ENCODE measurements around the gene DHX38. TPM values are rescaled to one million over a fixed set of nuclear protein-coding genes. Genes with fewer than 3 reads are reported as not detected.

DHX38 gene
- total and polyA plus RNA-seq, 4 experiments from 2014 or later = 16.9 to 120 (median 76.0) TPM

DNA sequence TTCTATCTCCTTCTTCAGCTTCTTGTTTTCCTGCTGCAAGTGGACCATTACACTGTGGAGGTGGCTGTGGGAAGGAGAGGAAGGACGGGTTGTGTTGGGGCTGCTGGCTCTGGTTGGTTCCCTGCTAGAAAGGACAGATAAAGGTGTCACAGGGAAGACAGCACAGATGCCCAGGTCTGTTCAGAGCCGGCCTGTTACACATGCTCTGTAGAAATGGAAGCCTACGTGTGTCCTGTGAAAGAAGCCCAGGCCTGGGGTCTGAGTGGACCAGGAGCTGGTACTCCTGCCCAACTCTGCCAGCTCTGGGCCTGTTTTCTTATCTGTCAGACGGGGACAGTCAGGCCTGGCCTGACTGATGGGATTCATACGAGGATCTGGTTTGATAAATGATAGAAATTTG is 26.4 kb downstream of the DHX38 start:
- Histone ChIP-seq H3K4me1 (ENCODE audit: insufficient read depth, low read length) (no peaks in the 10 kb centered on the region), H3K9me3 (ENCODE audit: control insufficient read depth in 1 of 2, low read length in 2 of 2) (no peaks in the 10 kb centered on the region), H3K4me3 (ENCODE audit: low read length in 2 of 2) (no peak overlapping the region), H3K27me3 (ENCODE audit: insufficient read depth, low read length) (no peaks in the 10 kb centered on the region), H3K36me3 (ENCODE audit: insufficient read depth, low read length) (no peaks in the 10 kb centered on the region), H3K27ac (ENCODE audit: low read depth, low read length) (no peak overlapping the region)
- no peaks in the 10 kb centered on the region for H3K27me3 Mint-ChIP-seq
- no peak for DNase-seq
- CTCF ChIA-PET (ENCODE audit: partially characterized antibody) = interaction anchor here (3.4 kb wide), 1 partner anchor 8 kb away, joined by 11 read pairs; no protein-coding TSS in a partner anchor
- POLR2A ChIA-PET (ENCODE audit: partially characterized antibody) = no interaction called here
- no peaks in the 10 kb centered on the region for H3K4me1 Mint-ChIP-seq
- H3K9me3 Mint-ChIP-seq = no peaks in the 10 kb centered on the region
- intact Hi-C loops (cut with micrococcal nuclease) = no loop called here
- H3K36me3 Mint-ChIP-seq = peaks cover 0 to 2% of the 10 kb centered on the region in 2 donors
- no peak overlapping the region for H3K4me3 Mint-ChIP-seq
- no peak overlapping the region for H3K27ac Mint-ChIP-seq

DNA sequence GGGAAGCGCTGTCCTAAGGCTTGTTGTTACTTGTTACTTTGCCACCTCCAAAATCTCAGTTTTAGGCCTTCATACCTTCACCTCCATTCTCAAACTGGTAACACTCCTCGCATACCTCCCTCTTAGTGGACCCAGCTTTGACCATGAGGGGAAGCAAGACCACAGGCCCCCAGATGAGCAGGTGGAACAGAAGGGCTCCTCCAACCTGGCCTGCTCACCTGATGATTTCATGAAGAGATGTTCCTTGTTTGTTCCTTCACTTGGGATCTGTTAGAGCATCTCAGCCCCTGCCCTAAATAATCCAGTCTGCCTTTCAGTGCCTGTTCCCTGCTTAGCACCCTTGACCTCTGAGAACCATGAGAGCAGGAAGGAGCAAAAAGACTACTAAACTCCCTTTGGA is 28.7 kb downstream of the DHX38 start:
- ChIA-PET POLR2A (ENCODE audit: partially characterized antibody) (interaction anchor here (0.6 kb wide), 1 partner anchor 26 kb away, joined by 4 read pairs; no protein-coding TSS in a partner anchor), CTCF (ENCODE audit: partially characterized antibody) (interaction anchor here (1.2 kb wide), 1 partner anchor 9 kb away, joined by 3 read pairs; no protein-coding TSS in a partner anchor)
- Histone ChIP-seq H3K4me1 (ENCODE audit: insufficient read depth, low read length) (no peaks in the 10 kb centered on the region), H3K36me3 (ENCODE audit: insufficient read depth, low read length) (no peaks in the 10 kb centered on the region), H3K27me3 (ENCODE audit: insufficient read depth, low read length) (no peaks in the 10 kb centered on the region), H3K9me3 (ENCODE audit: control insufficient read depth in 1 of 2, low read length in 2 of 2) (no peaks in the 10 kb centered on the region), H3K4me3 (ENCODE audit: low read length in 2 of 2) (no peak overlapping the region), H3K27ac (ENCODE audit: low read depth, low read length) (no peak overlapping the region)
- Mint-ChIP-seq H3K4me1 (no peaks in the 10 kb centered on the region), H3K27me3 (no peaks in the 10 kb centered on the region), H3K36me3 (no peaks in the 10 kb centered on the region), H3K9me3 (no peaks in the 10 kb centered on the region), H3K27ac (peak overlapping the region in 1 of 7 donors; percentile 9), H3K4me3 (no peak overlapping the region)
- DNase-seq = no peak
- intact Hi-C loops (cut with micrococcal nuclease) = no loop called here

DNA sequence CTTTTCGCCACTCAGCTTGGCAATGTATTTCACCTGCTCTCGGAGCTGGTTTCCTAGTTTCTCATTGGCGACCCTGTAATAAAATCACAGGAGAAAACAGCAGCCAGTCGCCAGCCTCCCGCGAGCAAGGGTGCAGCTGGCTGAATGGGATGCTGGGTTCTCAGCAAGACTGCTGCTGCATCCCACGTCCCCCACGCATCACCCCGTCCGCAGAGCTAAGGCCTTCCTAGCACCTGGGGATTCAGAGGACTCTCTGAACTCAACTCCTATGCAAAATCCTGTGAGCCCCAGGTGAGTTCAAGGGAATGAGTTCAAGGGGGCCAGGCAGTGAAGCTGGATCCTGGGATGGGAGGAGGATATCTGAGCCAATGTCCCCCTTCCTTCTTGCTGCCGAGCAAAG is 29.3 kb downstream of the DHX38 start:
- Histone ChIP-seq H3K4me1 (ENCODE audit: insufficient read depth, low read length) (no peaks in the 10 kb centered on the region), H3K36me3 (ENCODE audit: insufficient read depth, low read length) (no peaks in the 10 kb centered on the region), H3K27me3 (ENCODE audit: insufficient read depth, low read length) (no peaks in the 10 kb centered on the region), H3K9me3 (ENCODE audit: control insufficient read depth in 1 of 2, low read length in 2 of 2) (no peaks in the 10 kb centered on the region), H3K4me3 (ENCODE audit: low read length in 2 of 2) (no peak overlapping the region), H3K27ac (ENCODE audit: low read depth, low read length) (no peak overlapping the region)
- H3K4me1 Mint-ChIP-seq = no peaks in the 10 kb centered on the region
- intact Hi-C loops (cut with micrococcal nuclease) = no loop called here
- no peak overlapping the region for H3K4me3 Mint-ChIP-seq
- H3K27me3 Mint-ChIP-seq = no peaks in the 10 kb centered on the region
- no peak for DNase-seq
- CTCF ChIA-PET (ENCODE audit: partially characterized antibody) = interaction anchor here (1.2 kb wide), 1 partner anchor 9 kb away, joined by 3 read pairs; no protein-coding TSS in a partner anchor
- no peaks in the 10 kb centered on the region for H3K9me3 Mint-ChIP-seq
- H3K27ac Mint-ChIP-seq = no peak overlapping the region
- no peaks in the 10 kb centered on the region for H3K36me3 Mint-ChIP-seq
- POLR2A ChIA-PET (ENCODE audit: partially characterized antibody) = interaction anchor here (0.6 kb wide), 1 partner anchor 25 kb away, joined by 4 read pairs; no protein-coding TSS in a partner anchor

DNA sequence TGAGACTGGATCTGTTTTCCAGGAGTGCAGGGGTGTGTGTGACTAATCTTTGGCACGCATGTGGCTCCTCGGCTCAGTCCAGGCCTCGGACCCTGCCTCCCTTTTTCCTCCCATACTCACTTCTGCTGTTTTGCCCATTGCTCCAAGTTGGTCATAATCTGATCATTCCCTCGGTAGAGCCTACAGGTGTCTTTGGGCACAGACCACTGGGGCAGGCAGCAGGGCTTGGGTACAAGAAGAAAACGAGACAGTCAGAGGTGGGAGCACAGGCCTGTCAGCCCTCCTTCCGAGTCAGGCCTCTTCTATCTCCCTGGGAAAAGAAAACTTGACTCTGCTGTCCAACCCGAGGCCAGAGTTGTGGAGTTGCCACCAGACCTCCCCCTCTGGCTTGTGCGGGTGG is 29.8 kb downstream of the DHX38 start:
- ChIA-PET CTCF (ENCODE audit: partially characterized antibody) (interaction anchor here (1.2 kb wide), 1 partner anchor 10 kb away, joined by 3 read pairs; no protein-coding TSS in a partner anchor), POLR2A (ENCODE audit: partially characterized antibody) (no interaction called here)
- intact Hi-C loops (cut with micrococcal nuclease) = no loop called here
- Mint-ChIP-seq H3K27ac (no peak overlapping the region), H3K4me3 (no peak overlapping the region), H3K9me3 (no peaks in the 10 kb centered on the region), H3K4me1 (no peaks in the 10 kb centered on the region), H3K27me3 (no peaks in the 10 kb centered on the region), H3K36me3 (no peaks in the 10 kb centered on the region)
- Histone ChIP-seq H3K4me3 (ENCODE audit: low read length in 2 of 2) (no peak overlapping the region), H3K9me3 (ENCODE audit: control insufficient read depth in 1 of 2, low read length in 2 of 2) (no peaks in the 10 kb centered on the region), H3K27me3 (ENCODE audit: insufficient read depth, low read length) (no peaks in the 10 kb centered on the region), H3K27ac (ENCODE audit: low read depth, low read length) (no peak overlapping the region), H3K4me1 (ENCODE audit: insufficient read depth, low read length) (no peaks in the 10 kb centered on the region), H3K36me3 (ENCODE audit: insufficient read depth, low read length) (no peaks in the 10 kb centered on the region)
- no peak for DNase-seq

DNA sequence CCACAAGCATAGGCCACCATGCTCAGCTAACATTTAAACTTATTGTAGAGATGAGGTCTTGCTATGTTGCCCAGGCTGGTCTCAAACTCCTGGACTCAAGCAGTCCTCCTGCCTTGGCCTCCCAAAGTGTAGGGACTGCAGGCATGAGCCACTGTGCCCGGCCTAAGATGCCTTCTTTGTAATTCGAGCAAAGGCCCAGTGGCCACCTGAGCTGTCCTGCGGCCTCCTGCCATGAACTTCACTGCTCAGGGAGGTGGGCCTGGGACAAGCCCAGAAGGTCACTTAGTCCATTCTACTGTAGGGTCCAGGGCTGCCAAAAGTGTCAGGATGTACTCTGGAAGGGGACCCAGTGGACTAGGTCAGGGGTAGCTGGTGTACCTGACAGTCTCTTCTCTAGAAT is 30.5 kb downstream of the DHX38 start:
- CTCF ChIA-PET (ENCODE audit: partially characterized antibody) = interaction anchor here (1.0 to 1.8 kb wide), 14 partner anchors 10 to 1983 kb away, joined by 3 to 11 read pairs (median 4); no protein-coding TSS in a partner anchor
- Histone ChIP-seq H3K36me3 (ENCODE audit: insufficient read depth, low read length) (no peaks in the 10 kb centered on the region), H3K9me3 (ENCODE audit: control insufficient read depth in 1 of 2, low read length in 2 of 2) (no peaks in the 10 kb centered on the region), H3K4me3 (ENCODE audit: low read length in 2 of 2) (no peak overlapping the region), H3K4me1 (ENCODE audit: insufficient read depth, low read length) (no peaks in the 10 kb centered on the region), H3K27me3 (ENCODE audit: insufficient read depth, low read length) (no peaks in the 10 kb centered on the region), H3K27ac (ENCODE audit: low read depth, low read length) (no peak overlapping the region)
- no peak overlapping the region for H3K4me3 Mint-ChIP-seq
- H3K9me3 Mint-ChIP-seq = no peaks in the 10 kb centered on the region
- no peak overlapping the region for H3K27ac Mint-ChIP-seq
- no peaks in the 10 kb centered on the region for H3K4me1 Mint-ChIP-seq
- no peaks in the 10 kb centered on the region for H3K36me3 Mint-ChIP-seq
- intact Hi-C loops (cut with micrococcal nuclease) = no loop called here
- DNase-seq = no peak
- POLR2A ChIA-PET (ENCODE audit: partially characterized antibody) = no interaction called here
- no peaks in the 10 kb centered on the region for H3K27me3 Mint-ChIP-seq

DNA sequence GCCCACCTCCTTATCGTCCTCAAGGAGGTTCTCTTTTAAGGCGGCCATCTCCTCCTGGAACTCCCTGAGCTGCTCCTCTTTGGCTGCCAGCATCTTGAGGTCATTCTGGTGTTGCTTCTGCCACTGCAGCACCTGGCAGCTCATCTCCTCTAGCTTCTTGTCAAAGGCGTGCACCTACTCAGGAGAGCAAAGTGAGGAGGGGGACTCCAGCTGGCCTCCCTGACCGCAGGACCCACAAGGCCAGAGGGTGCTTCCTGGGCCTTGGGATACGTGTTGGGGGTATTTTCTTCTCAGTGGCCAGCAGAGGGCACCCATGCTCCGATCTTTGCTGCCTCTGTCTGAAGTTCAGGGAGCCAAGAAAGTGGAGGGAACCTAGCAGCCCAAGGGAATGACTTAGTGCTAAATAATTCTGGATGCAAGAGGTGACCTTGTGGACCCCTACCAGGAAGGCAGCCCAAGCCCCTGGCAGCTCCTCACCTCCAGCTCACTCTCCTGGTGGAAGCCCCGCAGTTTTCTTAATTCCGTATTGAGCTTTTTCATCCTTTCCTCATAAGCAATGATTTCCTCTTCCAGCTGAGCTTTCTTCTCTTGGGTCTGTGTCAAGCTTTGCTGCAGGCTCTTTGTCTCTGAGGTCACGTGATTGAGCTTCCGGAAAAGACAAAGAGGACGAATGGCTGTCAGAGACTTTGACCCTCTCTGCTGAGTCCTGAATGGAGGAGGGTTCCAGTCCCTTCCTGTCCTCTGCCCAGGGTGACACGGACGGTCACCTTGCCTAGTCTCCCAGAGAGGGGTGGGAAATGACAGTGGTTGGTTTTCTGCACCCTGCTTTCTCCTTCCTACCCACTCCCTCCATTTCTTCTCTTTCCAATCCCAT is 31.4 kb downstream of the DHX38 start:
- Mint-ChIP-seq H3K4me1 (no peaks in the 10 kb centered on the region), H3K36me3 (no peaks in the 10 kb centered on the region), H3K9me3 (no peaks in the 10 kb centered on the region), H3K4me3 (no peak overlapping the region), H3K27me3 (no peaks in the 10 kb centered on the region), H3K27ac (no peak overlapping the region)
- POLR2A ChIA-PET (ENCODE audit: partially characterized antibody) = no interaction called here
- DNase-seq = peak; percentile 38 to 59 (median 45)
- H3K4me1 ChIP-seq (ENCODE audit: insufficient read depth, low read length) = no peaks in the 10 kb centered on the region
- H3K36me3 ChIP-seq (ENCODE audit: insufficient read depth, low read length) = no peaks in the 10 kb centered on the region
- CTCF ChIA-PET (ENCODE audit: partially characterized antibody) = interaction anchor here (0.8 to 1.8 kb wide), 19 partner anchors 9 to 1982 kb away, joined by 3 to 11 read pairs (median 3); no protein-coding TSS in a partner anchor
- no peak overlapping the region for H3K4me3 ChIP-seq (ENCODE audit: low read length in 2 of 2)
- intact Hi-C loops (cut with micrococcal nuclease) = loop anchor here (5.0 kb wide), 1 partner anchor 1752 kb away; no protein-coding TSS in a partner anchor
- H3K27me3 ChIP-seq (ENCODE audit: insufficient read depth, low read length) = no peaks in the 10 kb centered on the region
- no peak overlapping the region for H3K27ac ChIP-seq (ENCODE audit: low read depth, low read length)
- no peaks in the 10 kb centered on the region for H3K9me3 ChIP-seq (ENCODE audit: control insufficient read depth in 1 of 2, low read length in 2 of 2)

DNA sequence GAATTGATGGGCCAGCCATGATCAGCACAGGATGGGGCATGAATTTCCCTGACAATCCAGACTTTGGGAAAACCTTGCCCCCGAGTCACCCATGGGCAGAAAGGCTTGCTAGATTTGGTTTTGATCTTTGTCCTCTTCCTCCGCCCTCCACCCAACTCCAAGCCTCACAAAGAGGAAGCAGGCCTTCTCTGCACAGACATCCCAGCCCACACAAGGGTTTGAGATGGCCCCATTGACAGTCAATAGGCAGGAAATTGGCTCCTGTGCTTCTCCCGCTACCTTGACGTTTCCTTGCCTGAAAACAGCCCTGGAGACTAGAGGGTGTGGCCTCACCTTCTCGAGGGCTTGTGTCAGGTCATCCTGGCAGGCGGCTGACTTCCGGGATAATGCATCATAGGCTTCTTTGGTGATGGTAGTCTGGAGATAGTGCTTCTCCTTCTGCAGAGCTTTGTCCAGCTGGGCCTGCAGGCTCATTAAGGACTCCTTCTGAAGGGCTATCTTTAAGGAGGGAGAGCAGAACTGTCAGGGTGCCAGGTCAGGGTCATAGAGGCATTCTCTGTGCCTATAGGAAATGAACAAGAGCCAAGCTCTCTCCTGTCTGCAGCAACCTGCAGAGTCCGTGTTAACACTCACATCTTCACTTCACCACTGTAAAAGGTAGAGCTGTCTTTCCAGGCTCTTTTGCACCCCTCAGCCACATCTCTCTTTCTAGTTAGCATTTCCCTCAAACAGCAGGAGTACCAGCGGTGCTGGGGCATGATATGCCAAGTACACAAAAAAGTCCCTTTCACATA is 32.2 kb downstream of the DHX38 start:
- Histone ChIP-seq H3K9me3 (ENCODE audit: control insufficient read depth in 1 of 2, low read length in 2 of 2) (no peaks in the 10 kb centered on the region), H3K4me3 (ENCODE audit: low read length in 2 of 2) (no peak overlapping the region), H3K27ac (ENCODE audit: low read depth, low read length) (no peak overlapping the region), H3K36me3 (ENCODE audit: insufficient read depth, low read length) (no peaks in the 10 kb centered on the region), H3K27me3 (ENCODE audit: insufficient read depth, low read length) (no peaks in the 10 kb centered on the region), H3K4me1 (ENCODE audit: insufficient read depth, low read length) (no peaks in the 10 kb centered on the region)
- CTCF ChIA-PET (ENCODE audit: partially characterized antibody) = interaction anchor here (0.9 to 1.8 kb wide), 15 partner anchors 8 to 1981 kb away, joined by 3 to 11 read pairs (median 4); no protein-coding TSS in a partner anchor
- intact Hi-C loops (cut with micrococcal nuclease) = loop anchor here (5.0 kb wide), 1 partner anchor 1751 kb away; no protein-coding TSS in a partner anchor
- H3K27me3 Mint-ChIP-seq = no peaks in the 10 kb centered on the region
- no peak overlapping the region for H3K27ac Mint-ChIP-seq
- H3K9me3 Mint-ChIP-seq = no peaks in the 10 kb centered on the region
- no peak overlapping the region for H3K4me3 Mint-ChIP-seq
- H3K36me3 Mint-ChIP-seq = no peaks in the 10 kb centered on the region
- POLR2A ChIA-PET (ENCODE audit: partially characterized antibody) = no interaction called here
- no peaks in the 10 kb centered on the region for H3K4me1 Mint-ChIP-seq
- DNase-seq = no peak

All from CD4-positive, alpha-beta memory T cell (primary cell).